Muscle layer of colon (tissue), 2 donors: Measurements from ENCODE around the gene JPH2.

ENCODE experiments used
- H3K27ac ChIP-seq: one replicate; pipeline ENCODE4 v1.7.0; 2013; ENCODE audit warnings: low read depth, mild to moderate bottlenecking, low read length, moderate library complexity
- H3K27me3 ChIP-seq, 2 donors: one replicate each; pipeline ENCODE4 v1.7.0; 2013; ENCODE audit warnings: low read length in 2 of 2, mild to moderate bottlenecking in 2 of 2; ENCODE audit not compliant: insufficient read depth in 2 of 2, control insufficient read depth in 1 of 2
- H3K36me3 ChIP-seq: one replicate; pipeline ENCODE4 v1.7.0; 2013; ENCODE audit warnings: mild to moderate bottlenecking, low read length; ENCODE audit not compliant: insufficient read depth
- H3K4me1 ChIP-seq: one replicate; pipeline ENCODE4 v1.7.0; 2013; ENCODE audit warnings: mild to moderate bottlenecking, low read length; ENCODE audit not compliant: insufficient read depth
- H3K4me3 ChIP-seq, 2 donors: one replicate each; pipeline ENCODE4 v1.7.0; 2013; ENCODE audit warnings: low read length in 2 of 2, low read depth in 1 of 2, mild to moderate bottlenecking in 1 of 2, moderate library complexity in 1 of 2
- H3K9ac ChIP-seq: one replicate; pipeline ENCODE4 v1.7.0; 2013; ENCODE audit warnings: low read length
- H3K9me3 ChIP-seq: one replicate; pipeline ENCODE4 v1.7.0; 2013; ENCODE audit warnings: mild to moderate bottlenecking, low read length
- donor health status: abdominal sarcoma.
- donor health status: Adenocarcinoma of cecum.

Gene JPH2

DNA sequence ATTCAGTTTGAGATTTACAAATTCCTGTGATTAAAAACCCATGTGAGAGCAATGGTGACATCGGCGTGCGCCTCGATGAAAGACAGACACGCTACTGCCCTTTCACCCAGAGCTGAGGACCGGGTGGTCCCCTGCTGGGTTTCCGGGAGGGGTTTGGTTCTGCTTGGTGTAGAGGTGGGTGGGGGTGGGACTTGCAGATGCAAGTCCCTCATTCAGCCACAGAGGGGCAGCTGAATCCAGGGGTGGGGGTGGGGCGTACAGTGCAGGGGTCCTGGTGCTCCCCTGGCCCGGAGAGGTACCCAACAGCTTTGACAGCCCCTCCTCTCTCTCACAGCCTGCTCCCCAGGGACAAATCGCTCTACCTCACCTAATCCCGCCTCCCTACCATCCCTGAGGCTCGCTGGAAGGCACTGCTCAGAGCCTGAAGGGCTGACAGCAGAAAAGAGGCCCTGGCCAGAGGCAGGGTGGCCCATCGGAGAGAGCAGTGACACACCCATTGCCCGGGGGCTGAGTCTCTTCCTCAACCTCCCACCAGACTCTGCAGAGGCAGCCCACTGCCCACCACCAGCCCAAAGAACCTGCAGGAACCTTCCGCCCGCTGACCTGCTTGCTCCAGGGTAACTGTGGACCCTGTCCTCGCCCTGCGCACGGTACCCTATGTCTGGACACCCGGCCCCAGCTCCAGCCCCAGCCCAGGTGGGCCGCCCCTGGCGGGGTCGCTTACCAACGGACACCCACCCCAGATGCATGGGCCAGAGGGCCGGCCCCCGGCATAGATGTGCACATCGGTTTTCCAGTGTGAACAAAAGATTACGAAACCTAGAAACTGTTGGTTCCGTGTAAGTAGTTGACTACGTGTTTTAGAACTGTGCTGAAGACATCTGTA lies 118.4 kb downstream of the JPH2 start:
- H3K4me1 ChIP-seq: no peaks in the 10 kb centered on the region
- no peak overlapping the region for H3K4me3 ChIP-seq
- H3K9me3 ChIP-seq: no peaks in the 10 kb centered on the region
- no peak overlapping the region for H3K9ac ChIP-seq
- no peak overlapping the region for H3K27ac ChIP-seq
- no peaks in the 10 kb centered on the region for H3K36me3 ChIP-seq
- H3K27me3 ChIP-seq: no peaks in the 10 kb centered on the region

DNA sequence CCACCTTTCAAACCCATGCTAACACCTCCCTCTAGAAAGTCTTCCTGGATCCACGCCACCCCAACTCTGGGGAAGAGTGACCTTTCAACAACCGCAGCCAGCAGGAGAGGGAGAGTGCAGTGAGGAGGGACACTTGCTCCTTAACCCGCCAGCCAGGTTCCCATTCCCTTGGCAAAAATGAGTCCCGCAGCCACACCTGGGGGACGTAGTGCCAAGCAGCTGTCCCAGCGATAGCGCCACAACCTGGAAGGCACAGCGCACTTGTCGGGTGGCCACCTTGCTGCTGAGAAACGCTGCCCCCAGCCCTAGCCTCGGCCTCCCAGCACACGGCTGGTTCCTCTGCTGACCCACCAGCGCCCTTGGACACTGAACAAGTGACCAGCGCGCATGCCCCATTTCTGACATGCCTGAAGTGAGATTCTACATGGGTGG lies 119.3 kb downstream of the JPH2 start:
- no peaks in the 10 kb centered on the region for H3K9me3 ChIP-seq
- no peak overlapping the region for H3K9ac ChIP-seq
- no peaks in the 10 kb centered on the region for H3K27me3 ChIP-seq
- H3K27ac ChIP-seq: no peak overlapping the region
- no peak overlapping the region for H3K4me3 ChIP-seq
- no peaks in the 10 kb centered on the region for H3K36me3 ChIP-seq
- no peaks in the 10 kb centered on the region for H3K4me1 ChIP-seq

DNA sequence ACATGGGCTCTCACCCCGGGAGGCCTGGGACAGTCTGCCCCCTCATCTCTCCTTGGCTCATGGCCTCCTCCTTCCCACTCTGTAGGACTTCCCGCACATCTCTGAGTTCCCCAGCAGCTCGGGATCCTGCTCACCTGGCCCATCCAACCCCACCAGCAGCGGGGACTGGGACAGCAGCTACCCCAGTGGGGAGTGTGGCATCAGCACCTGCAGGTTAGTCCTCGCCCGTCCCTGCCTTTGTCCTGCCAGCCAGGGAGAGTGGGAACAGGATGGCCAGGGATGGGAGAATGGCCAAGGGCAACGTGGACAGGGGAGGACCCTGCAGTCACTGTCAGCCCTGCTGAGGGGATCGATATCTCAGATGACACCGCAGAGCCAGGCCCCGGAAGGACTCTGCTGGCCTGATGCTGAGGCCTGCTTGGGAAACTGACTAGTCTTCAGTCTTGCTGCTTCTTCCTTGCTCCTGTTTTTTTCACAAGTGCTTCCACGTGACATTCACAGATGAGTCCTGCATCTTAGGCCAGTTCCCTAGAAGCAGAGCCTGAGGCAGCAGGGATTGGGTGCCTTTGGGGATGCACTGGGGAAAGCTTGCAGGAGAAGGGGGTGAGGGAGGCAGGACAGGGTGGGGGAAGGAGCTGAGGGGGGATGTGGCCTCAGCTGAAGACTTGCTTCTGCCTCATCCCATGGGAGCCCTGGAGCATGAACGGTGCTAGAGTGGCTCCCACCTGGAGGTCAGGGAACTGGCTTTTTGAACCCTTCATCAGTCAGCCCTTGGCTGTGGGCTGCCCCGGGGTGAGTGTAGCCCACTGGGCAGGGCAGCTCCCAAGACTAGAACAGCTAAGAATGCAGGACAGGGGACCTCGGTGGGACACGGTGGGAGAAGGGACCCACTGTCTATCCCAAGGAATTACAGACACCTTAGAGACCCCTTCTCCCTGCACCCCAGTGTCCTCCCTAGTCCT lies 120.1 kb downstream of the JPH2 start:
- Histone ChIP-seq H3K27ac (no peak overlapping the region), H3K4me1 (no peaks in the 10 kb centered on the region), H3K9me3 (no peaks in the 10 kb centered on the region), H3K36me3 (no peaks in the 10 kb centered on the region), H3K27me3 (no peaks in the 10 kb centered on the region), H3K9ac (no peak overlapping the region), H3K4me3 (no peak overlapping the region)

DNA sequence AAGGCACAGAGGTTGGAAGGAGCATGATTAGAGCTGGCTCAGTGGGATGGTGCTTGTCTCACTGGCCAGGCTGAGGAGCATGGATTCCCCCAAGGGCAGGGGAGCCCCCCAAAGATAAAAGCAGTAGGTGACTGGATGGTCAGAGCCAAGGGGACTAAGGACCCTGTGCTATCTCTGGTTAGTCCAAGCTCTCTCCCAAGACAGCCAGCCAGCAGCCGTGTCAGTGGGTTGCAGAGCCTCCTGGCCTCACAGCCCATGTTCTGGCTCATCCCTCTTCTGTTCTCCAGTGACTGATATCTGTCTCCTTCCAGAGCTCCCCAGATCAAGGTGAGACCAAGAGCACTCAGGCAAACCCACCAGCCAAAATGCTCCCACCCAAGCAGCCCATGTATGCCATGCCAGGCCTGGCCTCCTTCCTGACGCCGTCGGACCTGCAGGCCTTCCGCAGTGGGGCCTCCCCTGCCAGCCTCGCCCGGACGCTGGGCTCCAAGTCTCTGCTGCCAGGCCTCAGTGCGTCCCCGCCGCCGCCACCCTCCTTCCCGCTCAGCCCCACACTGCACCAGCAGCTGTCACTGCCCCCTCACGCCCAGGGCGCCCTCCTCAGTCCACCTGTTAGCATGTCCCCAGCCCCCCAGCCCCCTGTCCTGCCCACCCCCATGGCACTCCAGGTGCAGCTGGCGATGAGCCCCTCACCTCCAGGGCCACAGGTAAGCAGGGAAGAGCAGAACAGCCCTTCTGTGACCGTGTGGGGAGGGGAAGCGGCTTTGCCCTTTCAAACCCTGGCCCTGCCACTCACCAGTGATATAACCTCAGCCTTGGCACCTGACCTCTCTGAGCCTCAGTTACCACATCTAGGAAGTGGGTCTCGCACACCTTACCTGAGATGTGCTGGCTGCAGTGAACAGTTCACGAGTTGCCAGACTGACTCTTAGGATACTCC lies 121.3 kb downstream of the JPH2 start:
- no peak overlapping the region for H3K9ac ChIP-seq
- H3K27me3 ChIP-seq: no peaks in the 10 kb centered on the region
- no peaks in the 10 kb centered on the region for H3K9me3 ChIP-seq
- H3K27ac ChIP-seq: no peak overlapping the region
- no peak overlapping the region for H3K4me3 ChIP-seq
- H3K4me1 ChIP-seq: no peaks in the 10 kb centered on the region
- no peaks in the 10 kb centered on the region for H3K36me3 ChIP-seq

DNA sequence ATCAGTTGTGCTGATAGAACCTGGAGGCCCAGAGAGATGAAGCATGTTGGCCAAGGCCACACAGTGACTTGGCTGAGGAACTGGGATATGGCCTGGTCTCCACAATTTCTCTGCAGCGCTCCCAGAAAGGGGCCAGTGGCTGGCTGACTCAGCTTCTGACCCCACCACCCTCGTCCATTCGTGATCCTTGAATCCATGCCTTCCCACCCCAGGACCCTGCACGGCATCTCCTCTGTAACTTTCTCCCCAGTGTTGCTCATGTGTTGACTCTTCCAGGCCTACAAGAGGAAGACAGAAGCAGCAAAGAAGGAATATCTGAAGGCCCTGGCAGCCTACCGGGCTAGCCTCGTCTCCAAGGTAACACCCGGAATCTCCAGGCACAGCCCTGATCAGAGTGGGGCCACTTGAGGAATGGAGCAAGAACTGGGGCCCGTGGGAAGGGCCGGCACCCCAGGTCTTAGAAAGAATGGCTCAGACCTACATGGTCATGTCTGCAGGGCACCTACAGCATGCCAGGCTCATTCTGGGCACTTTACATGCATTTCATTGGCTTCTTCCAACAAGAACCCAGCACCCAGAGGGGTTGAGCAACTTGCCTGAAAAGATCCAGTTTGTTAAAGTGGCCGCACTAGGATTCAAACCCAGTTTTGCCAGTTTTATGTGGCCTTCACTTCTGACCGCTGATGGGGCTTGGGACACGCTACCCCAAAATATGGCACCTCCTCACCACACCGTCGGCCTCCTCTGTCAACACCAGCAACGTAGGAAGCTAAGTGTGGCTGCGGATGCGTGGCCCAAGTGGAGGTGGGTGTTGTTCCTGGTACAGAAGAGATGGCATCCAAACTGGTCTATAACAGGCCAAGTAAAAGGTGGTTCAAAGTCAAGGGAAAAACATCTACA lies 122.2 kb downstream of the JPH2 start:
- Histone ChIP-seq H3K9me3 (no peaks in the 10 kb centered on the region), H3K4me1 (no peaks in the 10 kb centered on the region), H3K36me3 (no peaks in the 10 kb centered on the region), H3K4me3 (no peak overlapping the region), H3K27me3 (no peaks in the 10 kb centered on the region), H3K27ac (no peak overlapping the region), H3K9ac (no peak overlapping the region)
